HEK293T (cell line): Measurements from ENCODE around the gene PARP3.

Source experiments
- CTCF ChIA-PET: fragments of 350-600 bp; formaldehyde crosslinking; extraction: SDS; loops from one replicate; lab custom pipeline; 2021; ENCODE audit warnings: antibody characterized with exemption, inconsistent platforms; lab: Yijun Ruan, JAX
- POLR2A ChIA-PET: fragments of 350-600 bp; formaldehyde crosslinking; extraction: SDS; loops from one replicate; lab custom pipeline; 2020; ENCODE audit warnings: antibody characterized with exemption, inconsistent platforms; lab: Yijun Ruan, JAX
- DNase-seq: peaks from one replicate; pipeline ENCODE4 v3.0.0; 2012; ENCODE audit warnings: mixed read lengths; ENCODE audit errors: extremely low spot score
- ARNT ChIP-seq: fragments of 450-650 bp; IDR thresholded peaks from 2 replicates; pipeline ENCODE4 v1.6.1; 2017; ENCODE audit warnings: mild to moderate bottlenecking
- BHLHE40 ChIP-seq: fragments of 450-650 bp; IDR thresholded peaks from 2 replicates; pipeline ENCODE4 v1.6.1; 2016; ENCODE audit warnings: mild to moderate bottlenecking, moderate library complexity, borderline replicate concordance
- CTBP1 ChIP-seq: fragments of 450-650 bp; IDR thresholded peaks from 2 replicates; pipeline ENCODE4 v1.6.1; 2016; ENCODE audit warnings: borderline replicate concordance
- ELF4 ChIP-seq: fragments of 450-650 bp; IDR thresholded peaks from 2 replicates; pipeline ENCODE4 v1.6.1; 2017; ENCODE audit warnings: antibody characterized with exemption
- FOXA1 ChIP-seq: fragments of 450-650 bp; IDR thresholded peaks from 2 replicates; pipeline ENCODE4 v1.6.1; 2016; ENCODE audit warnings: mild to moderate bottlenecking
- FOXK2 ChIP-seq: fragments of 450-650 bp; IDR thresholded peaks from 2 replicates; pipeline ENCODE4 v1.6.1; 2016; ENCODE audit warnings: mild to moderate bottlenecking
- FOXM1 ChIP-seq: fragments of 450-650 bp; IDR thresholded peaks from 2 replicates; pipeline ENCODE4 v1.6.1; 2017; ENCODE audit warnings: mild to moderate bottlenecking, borderline replicate concordance
- HDGF ChIP-seq: fragments of 450-650 bp; IDR thresholded peaks from 2 replicates; pipeline ENCODE4 v1.6.1; 2017; ENCODE audit warnings: antibody characterized with exemption, borderline replicate concordance
- L3MBTL2 ChIP-seq: fragments of 450-650 bp; conservative IDR thresholded peaks from 2 replicates; pipeline ENCODE4 v1.6.1; 2016; ENCODE audit warnings: mild to moderate bottlenecking
- LEF1 ChIP-seq: fragments of 450-650 bp; IDR thresholded peaks from 2 replicates; pipeline ENCODE4 v1.6.1; 2017; ENCODE audit warnings: mild to moderate bottlenecking, borderline replicate concordance
- NFRKB ChIP-seq: fragments of 450-650 bp; IDR thresholded peaks from 2 replicates; pipeline ENCODE4 v1.6.1; 2016; ENCODE audit warnings: mild to moderate bottlenecking, moderate library complexity
- PKNOX1 ChIP-seq: fragments of 450-650 bp; IDR thresholded peaks from 2 replicates; pipeline ENCODE4 v1.6.1; 2016
- SP1 ChIP-seq: fragments of 450-650 bp; IDR thresholded peaks from 2 replicates; pipeline ENCODE4 v1.6.1; 2017
- SUZ12 ChIP-seq: fragments of 450-650 bp; IDR thresholded peaks from 2 replicates; pipeline ENCODE4 v1.6.1; 2016; ENCODE audit warnings: mild to moderate bottlenecking
- TARDBP ChIP-seq: fragments of 450-650 bp; IDR thresholded peaks from 2 replicates; pipeline ENCODE4 v1.6.1; 2016
- ZNF384 ChIP-seq: fragments of 450-650 bp; IDR thresholded peaks from 2 replicates; pipeline ENCODE4 v1.6.1; 2016

The PARP3 gene

GRCh38 chr3:51934139-51934850 lies 7.9 kb upstream of the PARP3 start:
- TF ChIP-seq FOXA1 (no peak), FOXK2 (no peak), ZNF384 (no peak), CTBP1 (no peak), NFRKB (no peak), PKNOX1 (no peak), HDGF (no peak), SUZ12 (no peak), SP1 (no peak), FOXM1 (no peak), ARNT (no peak), L3MBTL2 (no peak), ELF4 (no peak), LEF1 (no peak), BHLHE40 (no peak), TARDBP (no peak)
- peak; percentile 2 for DNase-seq
- ChIA-PET CTCF (interaction anchor here (1.2 kb wide), 1 partner anchor 7 kb away, joined by 5 read pairs; the partner anchor contains the start of gene RRP9), POLR2A (interaction anchor here (1.3 kb wide), 2 partner anchors 7 to 49 kb away, joined by 4 to 8 read pairs; partner anchors contain the start of genes PARP3 and RRP9)

GRCh38 chr3:51934991-51935885 lies 6.9 kb upstream of the PARP3 start:
- ChIA-PET POLR2A (interaction anchor here (1.3 kb wide), 1 partner anchor 48 kb away, joined by 4 read pairs; no protein-coding TSS in a partner anchor), CTCF (no interaction called here)
- DNase-seq = peak; percentile 2
- TF ChIP-seq SUZ12 (no peak), TARDBP (no peak), SP1 (no peak), CTBP1 (no peak), ZNF384 (no peak), HDGF (no peak), LEF1 (no peak), ELF4 (no peak), NFRKB (no peak), FOXA1 (no peak), BHLHE40 (no peak), FOXM1 (no peak), PKNOX1 (no peak), ARNT (no peak), L3MBTL2 (no peak), FOXK2 (no peak)

GRCh38 chr3:51935886-51936755 lies 6.0 kb upstream of the PARP3 start:
- CTCF ChIA-PET = no interaction called here
- POLR2A ChIA-PET = interaction anchor here (1.3 kb wide), 1 partner anchor 60 kb away, joined by 4 read pairs; the partner anchor contains the start of gene RPL29
- no peak for DNase-seq
- TF ChIP-seq NFRKB (no peak), ELF4 (no peak)

- TF ChIP-seq BHLHE40 (no peak), PKNOX1 (no peak), CTBP1 (no peak), FOXK2 (no peak), LEF1 (no peak), L3MBTL2 (no peak)
- ChIA-PET POLR2A (interaction anchor here (1.3 kb wide), 1 partner anchor 59 kb away, joined by 4 read pairs; the partner anchor contains the start of gene RPL29), CTCF (interaction anchor here (0.6 kb wide), 1 partner anchor 445 kb away, joined by 3 read pairs; no protein-coding TSS in a partner anchor)
- DNase-seq = no peak
Measured at GRCh38 chr3:51937014-51937413, 5.1 kb upstream of the PARP3 start.
